H4 (cell line): ENCODE data around the gene SDF2L1. TPM values are rescaled to one million over a fixed set of nuclear protein-coding genes. Genes with fewer than 3 reads are reported as not detected.
"Not testable (repeated sequence)": the region's sequence is repeated elsewhere in the genome, so short reads cannot be mapped to it uniquely, and the experiment has no call there.

Source experiments
- DNase-seq: peaks from one replicate; pipeline ENCODE4 v3.0.0-alpha.2; 2015; ENCODE audit warnings: low spot score
- total RNA-seq: library from RNA; depleted of rRNA; stranded (reverse); fragments of >200 nt; shearing (Covaris generic); gene quantifications from 2 replicates; pipeline ENCODE4 v1.2.3, GENCODE V29; 2014

The SDF2L1 gene
- total RNA-seq, 1 experiment from 2014 or later: 33.6 TPM

DNA sequence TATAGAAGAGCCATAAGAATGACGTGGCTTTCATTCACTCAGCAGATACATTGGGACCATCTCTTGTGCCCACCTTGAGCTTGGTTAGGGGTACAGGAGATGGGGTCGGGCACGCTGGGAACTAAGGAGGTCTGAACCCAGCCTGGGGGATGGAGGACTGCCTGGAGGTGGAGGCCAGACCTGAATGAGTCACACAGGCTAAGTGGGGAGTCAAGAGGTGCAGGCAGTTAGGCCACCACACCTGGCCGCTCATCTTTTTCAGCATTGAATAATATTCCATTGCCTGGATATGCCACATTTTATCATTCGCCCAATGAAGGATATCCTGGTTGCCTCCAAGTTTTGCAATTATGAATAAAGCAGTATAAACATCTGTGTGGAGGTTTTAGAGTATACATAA, 19.9 kb downstream of the SDF2L1 start:
- DNase-seq: no peak

DNA sequence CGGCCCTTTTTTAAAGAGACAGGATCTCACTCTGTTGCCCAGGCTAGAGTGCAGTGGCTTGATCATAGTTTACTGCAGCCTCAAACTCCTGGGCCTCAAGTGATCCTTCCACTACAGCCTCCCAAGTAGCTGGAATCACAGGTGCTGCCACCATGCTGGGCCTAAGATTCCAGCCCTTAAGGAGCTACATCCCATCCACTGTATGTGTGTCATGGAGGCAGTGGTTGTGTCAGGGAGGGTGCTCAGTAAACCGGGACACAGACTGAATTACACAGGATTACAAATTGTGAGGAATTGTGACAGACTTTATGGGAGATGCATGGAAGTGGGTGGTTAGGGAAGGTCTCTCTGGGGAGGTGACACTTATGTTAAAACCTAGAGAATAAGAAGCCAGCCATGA, 21.6 kb downstream of the SDF2L1 start:
- DNase-seq: no peak

DNA sequence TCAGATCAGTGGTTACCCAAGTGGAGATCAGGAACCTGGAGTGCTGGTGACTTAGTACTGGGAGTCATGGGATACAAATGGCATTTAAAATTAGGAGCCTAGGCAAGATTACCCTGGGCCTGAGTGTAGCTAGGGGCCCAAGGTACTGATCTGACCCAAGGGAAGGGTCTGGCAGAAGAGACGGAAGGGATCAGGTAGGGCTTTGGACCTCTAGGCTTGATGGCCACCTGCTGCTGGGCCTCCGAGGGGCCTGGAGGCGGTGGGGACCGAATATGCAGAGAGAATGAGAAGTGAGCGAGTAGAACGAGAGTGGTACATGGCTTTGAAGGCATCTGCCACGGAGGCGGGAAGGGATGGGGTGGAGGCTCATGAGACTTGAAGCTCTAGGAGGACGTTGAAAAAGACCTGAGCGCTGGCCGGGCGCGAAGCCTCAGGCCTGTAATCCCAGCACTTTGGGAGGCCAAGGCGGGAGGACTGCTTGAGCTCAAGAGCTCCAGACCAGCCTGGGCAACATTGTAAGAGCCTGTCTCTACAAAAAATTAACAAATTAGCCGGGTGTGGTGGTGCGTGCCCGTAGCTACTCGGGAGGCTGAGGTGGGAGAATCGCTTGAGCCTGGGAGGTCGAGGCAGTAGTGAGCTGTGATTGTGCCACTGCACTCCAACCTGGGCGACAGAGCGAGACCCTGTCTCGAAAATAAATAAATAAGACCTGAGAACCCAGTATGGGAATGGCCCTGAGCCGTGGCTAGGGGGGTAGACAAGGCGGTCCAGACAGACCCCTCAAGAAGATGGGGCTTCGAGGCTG, 23.1 kb downstream of the SDF2L1 start:
- no peak for DNase-seq

DNA sequence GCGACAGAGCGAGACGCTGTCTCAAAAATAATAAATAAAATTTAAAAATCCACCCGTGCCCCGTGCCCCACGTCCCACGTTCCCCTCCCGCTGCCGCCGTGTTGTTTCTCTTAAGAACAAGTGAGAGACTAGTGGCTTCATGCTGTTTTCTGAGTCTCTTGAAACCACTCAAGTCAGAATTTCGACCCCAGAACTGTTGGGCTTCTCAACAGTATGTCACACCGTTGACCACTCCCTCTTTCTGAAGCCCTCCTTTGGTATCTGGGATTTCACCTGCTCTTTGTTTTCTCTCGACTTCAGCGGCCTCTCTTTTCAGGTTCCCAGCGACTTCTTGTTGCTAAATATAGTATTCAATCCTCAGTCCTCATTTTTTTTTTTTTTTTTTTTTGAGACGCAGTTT, 24.7 kb downstream of the SDF2L1 start:
- no peak for DNase-seq

DNA sequence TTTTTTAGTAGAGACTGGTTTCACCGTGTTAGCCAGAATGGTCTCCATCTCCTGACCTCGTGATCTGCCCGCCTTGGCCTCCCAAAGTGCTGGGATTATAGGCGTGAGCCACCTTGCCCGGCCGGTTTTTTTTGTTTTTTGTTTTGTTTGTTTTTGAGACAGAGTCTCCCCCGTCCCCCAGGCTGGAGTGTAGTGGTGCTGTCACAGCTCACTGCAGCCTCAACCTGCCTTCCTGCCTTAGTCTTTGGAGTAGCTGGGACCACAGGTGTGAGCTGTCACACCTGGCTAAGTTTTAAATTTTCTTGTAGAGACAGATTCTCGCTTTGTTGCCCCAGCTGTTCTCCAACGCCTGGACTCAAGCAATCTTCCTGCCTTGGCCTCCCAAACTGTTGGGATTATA, 26.9 kb downstream of the SDF2L1 start:
- no peak for DNase-seq

DNA sequence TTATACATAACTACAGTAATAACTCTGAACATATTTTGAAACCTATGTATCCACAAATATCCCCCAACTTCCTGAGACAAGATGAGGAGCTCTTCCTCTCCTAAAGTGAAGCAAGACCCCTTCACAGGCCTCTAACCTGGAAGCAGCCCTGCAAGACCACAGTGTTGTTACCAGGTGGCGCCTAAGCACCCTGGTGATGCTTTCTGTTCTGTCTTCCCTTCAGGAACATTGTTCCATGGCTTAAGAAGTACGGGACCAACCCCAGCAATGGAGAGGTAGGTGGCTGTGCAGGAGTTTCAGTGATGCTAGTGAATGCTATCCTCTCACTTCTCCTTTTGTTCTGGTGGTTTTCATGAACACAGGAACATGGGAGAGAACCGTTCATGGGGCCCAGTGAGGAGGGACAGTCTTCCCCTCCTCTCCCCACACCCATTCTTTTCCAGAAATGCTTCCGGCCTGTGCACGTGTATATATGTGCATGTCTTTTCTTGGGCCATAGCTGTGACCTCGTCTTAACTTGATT, 30.1 kb downstream of the SDF2L1 start:
- DNase-seq: no peak

DNA sequence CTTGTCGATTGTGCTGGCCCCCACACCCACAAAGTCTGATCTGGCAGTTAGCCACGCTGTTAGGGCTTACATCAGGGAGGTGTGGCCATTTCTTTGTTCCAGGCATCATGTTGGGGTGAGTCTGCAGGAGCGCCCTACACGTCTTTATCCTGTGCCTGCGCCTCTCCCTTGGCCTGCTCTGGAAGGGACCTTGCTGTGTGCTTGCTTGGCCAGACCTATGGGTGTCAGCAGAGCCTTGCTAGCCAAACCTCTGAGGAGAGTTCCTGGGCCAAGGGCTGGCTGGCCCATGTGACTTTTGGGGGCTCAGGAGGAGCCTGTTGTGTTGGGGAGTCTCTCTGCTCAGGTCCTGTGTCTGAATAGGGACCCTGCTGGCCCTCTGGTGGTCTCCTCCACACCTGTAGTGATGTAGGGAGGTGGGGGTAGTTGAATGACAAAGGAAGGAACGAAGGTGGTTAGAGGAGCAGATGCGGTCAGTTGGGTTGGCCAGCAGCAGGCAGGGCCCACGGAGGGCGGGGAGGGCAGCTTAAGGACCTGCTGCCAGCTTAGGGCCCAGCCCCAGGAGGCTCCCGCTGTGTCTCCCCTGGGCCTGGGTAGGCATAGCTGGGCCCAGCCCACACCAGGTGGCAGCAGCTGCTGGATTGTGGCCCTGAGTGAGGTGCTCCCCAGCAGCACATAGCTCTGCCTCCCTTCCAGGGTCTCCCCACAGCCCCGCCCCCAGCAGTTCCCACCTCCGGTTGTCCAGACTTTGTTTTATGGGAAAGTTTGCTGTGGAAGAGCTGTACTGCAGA, 31.6 kb downstream of the SDF2L1 start:
- DNase-seq: no peak

DNA sequence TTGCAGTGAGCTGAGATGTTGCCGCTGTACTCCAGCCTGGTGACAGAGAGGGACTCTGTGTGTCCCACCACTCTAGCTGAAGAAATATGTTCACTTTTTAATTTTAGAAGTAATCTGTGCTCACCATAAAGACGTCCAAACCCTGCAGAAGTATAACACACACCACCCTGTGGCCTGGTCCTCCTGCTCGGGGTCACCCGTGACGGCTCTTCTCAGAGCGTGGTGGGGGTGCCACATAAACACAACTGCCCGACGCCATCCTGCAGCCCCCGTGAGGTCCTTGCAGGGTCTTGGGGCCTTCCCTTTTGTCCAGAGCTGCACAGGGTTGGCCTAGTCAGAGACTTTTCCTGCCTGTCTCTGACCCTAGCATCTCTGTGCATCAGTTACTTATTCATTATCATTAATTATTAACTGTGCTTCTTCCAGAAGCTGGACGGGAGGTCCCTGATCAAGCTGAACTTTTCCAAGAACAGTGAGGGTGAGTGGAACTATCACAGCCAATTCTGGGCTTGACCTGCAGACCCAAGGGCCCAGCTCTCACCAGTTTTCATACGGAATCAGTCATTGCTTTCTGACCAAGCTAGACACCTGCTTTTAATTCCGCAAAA, 32.6 kb downstream of the SDF2L1 start:
- no peak for DNase-seq

DNA sequence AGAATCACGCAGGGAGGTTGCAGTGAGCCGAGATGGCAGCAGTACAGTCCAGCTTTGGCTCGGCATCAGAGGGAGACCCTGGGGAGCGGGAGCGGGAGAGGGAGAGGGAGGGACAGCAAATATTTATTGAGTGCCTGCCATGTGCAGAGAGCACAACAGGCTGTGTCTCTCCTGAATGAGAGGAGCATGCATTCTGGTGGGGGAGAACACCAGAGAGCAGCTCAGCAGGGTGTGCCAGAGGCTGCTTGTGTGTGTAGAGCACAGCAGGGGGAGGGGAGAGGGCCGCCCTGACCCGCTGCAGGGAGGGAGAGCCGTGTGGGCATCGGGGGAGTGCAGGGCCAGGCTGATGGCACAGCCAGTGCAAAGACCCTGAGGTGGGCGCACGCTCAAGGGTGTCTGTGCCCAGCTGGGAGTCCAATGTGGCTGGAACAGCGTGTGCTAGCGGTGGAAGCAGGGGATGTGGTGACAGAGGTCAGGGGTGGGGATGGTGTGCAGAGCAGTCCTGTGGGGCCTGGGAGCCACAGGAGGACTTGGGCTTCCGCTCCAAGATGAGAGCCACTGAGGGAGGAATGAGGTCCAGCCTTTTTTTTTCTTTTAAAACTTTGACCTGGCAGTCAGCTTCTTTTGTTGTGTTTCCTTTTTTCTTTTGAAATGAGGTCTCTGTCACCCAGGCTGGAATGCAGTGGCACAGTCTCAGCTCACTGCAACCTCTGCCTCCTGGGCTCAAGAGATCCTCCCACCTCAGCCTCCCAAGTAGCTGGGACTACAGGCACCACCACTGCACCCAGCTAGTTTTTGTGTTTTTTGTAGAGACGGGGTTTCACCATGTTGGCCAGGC, 35.7 kb downstream of the SDF2L1 start:
- DNase-seq: no peak

DNA sequence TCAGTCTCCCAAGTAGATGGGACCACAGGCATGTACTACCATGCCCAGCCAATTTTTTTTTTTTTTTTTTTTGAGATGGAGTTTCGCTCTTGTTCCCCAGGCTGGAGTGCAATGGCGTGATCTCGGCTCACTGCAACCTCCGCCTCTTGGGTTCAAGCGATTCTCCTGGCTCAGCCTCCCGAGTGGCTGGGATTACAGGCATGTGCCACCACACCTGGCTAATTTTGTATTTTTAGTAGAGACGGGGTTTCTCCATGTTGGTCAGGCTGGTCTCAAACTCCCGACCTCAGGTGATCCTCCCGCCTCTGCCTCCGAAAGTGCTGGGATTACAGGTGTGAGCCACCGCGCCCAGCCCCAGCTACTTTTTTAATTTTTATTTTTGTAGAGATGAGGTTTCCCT, 36.7 kb downstream of the SDF2L1 start:
- not testable (repeated sequence) for DNase-seq

DNA sequence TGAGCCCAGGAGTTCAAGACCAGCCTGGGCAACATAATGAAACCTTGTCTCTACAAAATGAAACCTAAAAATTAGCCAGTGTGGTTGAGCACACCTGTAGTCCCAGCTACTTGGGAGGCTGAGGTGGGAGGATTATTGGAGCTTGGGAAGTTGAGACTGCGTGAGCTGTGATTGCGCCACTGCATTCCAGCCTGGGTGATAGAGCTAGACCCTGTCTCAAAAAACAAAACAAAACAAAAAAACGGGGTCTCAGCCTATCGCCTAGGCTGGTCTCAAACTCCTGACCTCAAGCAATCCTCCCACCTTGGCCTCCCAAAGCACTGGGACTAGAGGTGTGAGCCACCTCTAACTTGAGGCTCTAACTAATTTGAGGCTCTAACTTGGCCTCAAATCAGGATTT, 37.3 kb downstream of the SDF2L1 start:
- no peak for DNase-seq

DNA sequence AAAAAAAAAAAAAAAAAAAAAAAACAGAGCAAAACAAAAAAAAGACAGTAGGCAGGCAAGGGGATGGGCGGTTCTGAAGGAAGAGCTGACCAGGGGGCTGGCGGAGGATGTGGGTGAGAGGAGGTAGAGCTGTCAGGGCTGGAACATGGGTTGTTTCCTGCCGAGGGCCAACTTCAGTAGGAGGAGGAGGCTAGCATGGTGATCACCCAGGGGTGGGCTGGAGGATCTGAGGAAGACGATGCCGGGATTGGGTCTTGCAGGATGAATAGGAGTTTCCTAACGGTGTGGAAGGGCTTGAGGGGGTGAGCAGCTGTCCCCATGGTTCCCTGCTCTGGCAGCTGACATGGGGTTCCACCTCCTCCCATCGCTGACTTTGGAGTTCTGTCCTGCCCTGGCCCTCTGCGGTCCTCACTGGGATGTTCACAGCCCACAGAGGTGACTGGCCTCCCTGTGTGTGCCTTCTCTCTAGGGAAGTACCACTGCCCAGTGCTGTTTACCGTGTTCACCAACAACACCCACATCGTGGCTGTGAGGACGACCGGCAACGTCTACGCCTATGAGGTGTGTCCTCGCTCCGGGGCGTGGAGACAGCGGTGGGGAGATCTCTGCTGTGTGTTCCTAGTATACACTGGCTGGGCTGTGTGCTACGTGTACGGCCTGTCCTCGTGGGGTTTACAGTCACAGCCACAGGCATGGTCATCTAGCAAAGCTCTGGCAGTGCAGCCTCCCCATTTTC, 38.9 kb downstream of the SDF2L1 start:
- DNase-seq: no peak

DNA sequence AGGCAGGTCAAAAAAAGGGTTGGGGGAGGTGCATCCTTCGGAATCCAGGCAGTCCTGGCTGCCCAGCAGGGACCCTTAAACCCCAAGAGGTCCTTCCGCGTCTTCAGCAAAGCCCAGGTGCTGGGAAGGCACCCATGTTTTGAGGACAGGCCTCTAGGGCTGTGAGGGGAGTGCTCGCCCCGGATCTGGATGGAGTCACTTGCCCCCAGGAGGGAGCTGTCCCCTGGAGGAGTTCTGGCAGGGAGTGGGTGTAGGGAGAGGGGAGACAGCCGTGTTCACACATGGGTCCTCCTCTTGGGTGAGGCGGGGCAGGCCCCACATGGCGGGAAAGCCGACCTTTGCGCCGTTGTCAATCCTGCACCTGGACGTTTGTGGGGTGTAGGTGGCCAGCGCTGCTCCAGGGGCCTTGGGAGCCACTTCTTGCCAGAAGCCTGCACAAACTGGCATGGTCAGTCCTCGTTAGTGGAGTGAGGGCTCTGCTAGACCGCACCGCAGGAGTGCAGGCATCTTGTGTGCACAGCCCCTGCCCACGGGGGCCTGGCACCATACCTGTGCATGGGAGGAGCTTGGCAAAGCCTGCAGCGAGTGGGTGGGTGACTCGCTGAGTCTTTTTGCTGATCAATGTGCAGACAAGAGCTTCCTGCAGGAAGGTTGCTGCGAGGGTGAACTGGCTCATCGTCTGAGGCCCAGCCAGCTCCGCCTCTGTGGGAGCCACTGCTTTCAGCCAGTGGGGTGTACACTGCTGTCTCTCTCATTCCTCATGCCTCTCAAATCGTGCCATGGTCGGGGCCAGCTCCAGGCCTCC, 39.7 kb downstream of the SDF2L1 start:
- no peak for DNase-seq

DNA sequence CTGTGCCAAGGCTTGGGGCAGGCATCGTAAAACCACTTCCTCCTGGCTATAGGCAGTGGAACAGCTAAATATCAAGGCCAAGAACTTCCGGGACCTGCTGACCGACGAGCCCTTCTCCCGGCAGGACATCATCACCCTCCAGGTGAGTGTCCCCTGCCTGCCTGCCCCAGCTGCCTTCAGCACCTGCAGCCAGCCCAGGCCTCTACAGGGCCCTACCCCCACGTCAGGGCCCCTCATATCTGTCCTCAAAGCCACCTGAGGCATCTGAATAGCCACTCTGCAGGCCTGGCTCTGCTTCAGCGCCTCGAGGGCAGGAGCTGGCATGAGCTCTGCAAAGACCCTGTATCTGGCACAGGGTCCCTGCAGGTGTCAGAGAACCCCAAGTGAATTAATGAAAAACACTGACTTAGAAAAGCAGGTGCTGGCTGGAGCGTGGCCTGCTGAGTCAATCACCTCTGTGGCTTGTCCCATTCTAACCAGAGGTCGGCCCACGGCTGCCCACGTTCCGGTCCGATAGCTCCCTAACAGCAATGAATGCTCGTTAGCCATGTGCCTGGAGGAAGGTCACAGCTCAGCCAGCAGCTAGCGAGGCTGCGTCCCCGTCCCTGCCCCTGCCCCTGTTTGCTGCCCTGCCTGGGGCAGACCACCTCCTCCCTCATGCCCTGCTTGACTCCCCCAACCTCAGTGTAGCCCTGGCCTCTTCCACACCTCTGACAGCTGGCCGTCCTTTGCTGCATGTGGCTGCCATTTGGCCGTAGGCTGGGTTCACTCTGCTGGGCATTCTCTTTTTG, 40.5 kb downstream of the SDF2L1 start:
- no peak for DNase-seq

DNA sequence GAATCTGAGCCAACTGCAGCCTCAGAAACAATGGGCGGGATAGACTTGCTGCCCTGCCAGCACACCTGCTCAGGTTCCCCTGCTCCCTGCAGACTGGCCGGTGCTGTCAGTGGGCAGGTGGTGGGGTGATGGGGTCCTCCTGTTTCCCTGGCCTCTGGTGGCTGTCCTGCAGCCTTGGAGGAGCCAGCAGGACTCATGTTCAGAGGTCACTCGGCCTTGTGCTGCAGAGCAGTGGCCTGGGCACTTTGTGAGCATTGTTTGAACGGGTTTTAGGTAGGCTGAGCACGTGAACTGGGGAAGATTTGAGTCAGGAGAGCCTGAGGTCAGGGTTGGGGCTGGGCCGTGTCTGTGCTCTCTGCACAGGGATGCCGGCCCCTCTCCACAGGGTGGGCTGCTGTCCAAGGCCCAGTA, 41.3 kb downstream of the SDF2L1 start:
- DNase-seq: no peak

DNA sequence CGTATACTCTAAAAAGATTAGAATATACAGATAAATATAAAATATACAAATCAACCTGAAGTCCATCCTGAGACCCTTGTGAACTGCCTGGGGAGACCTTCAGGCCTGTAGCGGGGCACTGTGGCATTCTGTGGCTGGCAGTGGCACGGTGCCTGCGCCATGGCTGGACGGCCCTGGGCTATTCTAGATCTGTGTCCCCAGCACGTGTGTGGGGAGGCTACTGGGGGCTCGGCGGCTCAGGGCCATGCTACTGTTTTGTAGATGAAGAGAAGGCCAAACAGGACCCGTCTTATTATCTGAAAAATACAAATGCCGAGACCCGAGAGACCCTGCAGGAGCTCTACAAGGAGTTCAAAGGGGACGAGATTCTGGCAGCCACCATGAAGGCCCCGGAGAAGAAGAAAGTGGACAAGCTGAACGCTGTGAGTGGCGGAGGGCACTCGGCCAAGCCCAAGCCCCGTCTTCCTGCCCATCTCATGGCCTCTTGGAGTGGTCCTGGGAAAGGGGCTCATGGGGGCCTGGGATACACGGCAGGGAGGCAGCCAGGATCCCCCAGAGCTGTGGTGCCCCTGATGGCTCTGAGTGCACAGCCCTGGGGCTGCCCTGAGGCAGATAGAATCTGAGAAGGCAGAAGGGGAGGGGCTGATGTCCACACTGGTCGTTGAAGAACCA, 42.5 kb downstream of the SDF2L1 start:
- no peak for DNase-seq

DNA sequence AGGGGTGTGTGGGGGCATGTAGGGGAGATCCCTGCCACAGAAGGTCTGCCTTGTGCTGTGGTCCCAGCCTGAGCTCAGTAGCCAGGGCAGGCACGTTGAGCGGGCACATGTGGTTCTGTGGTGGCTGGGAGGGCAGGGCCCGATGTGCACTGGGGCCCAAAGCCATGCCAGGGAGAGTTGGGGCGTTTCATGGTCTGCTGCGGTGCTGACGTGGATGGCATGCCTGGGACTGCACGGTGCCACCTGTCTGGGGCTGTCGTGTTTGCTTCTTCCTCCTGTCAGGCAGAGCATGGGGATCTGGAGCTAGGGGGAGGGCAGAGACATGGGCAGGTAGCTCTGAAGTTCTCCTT, 43.0 kb downstream of the SDF2L1 start:
- DNase-seq: no peak

DNA sequence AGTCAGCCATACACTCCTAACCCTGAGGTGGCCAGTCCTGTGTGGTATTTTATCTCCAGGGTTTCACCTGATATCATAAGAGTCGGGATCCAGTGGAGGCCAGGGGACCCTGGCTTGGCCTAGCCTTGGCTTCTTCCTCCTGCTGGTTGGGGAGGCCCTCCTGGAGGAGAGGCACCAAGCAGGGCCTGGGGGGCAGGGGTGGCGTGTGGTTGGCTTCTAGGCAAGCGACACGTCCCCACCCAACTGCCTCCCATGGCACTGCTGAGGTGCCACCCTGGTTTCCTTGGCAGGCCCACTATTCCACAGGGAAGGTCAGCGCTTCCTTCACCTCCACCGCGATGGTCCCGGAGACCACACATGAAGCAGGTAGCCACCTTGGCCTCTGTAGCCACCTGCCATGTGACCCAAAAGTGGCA, 44.1 kb downstream of the SDF2L1 start:
- no peak for DNase-seq
